HG02759 (cell line): ENCODE measurements around the gene FGD2.
"Not testable (repeated sequence)": the region's sequence is repeated elsewhere in the genome, so short reads cannot be mapped to it uniquely, and the experiment has no call there.

Experiments used
- ATAC-seq: cut with Tn5 transposase; IDR thresholded peaks from one replicate; pipeline ENCODE4 v1.9.1; 2021; ENCODE audit warnings: mild to moderate bottlenecking, moderate library complexity; ENCODE audit not compliant: unreplicated experiment

The FGD2 gene

DNA sequence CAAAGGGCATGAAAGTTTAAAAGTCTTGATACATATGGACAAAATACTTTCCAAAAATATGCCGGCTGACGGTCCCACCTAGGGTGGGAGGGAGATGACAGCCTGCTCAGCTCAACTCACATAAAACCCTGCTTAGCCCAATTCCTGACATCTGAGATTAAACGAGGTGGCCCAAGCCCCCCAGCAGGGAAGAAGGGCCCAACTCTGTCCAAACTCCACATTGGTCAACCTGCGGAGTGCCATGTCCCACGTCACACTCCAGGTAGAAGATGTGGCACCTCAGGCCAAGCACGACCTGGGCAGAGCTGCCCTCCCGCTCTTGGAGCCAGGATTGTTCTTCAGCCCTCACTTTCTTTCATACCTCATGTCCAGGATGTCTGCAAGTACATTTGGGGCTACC is 48.2 kb downstream of the FGD2 start:
- ATAC-seq = no peak

DNA sequence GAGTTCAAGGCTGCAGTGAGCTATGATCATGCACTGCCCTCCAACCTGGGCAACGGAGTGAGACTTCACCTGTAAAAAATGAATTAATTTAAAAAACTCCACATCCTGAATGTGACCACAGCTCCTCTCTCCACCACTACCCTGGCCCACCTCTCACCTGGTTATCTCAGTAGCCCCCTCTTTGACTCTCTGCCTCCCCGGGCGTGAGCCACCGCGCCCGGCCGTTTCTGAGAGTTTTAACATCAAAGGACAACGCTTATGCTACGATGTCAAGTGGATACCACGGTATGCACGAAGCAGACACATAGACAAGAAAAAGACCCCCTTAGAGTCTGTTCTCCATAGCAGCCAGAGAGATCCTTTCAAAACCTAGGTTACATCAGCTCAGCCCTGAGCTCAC is 48.7 kb downstream of the FGD2 start:
- no peak for ATAC-seq

DNA sequence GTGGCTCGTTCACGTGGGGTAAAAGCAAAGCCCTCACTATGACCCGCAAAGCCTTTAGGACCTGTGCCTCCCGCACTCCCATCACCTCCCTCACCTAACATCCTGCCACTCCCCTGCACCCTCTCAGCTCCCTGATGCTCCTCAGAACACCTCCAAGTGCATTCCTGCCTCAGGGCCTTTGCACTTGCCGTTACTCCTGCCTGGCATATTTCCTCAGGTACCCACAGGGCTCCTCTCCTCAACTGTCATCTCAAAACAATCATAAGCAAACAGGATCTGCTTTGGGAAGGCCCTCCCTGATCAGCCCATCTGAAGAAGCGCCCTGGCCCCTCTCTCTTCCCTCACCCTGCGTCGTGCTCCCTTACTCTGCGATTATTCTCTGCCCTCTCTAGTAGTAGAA is 49.1 kb downstream of the FGD2 start:
- no peak for ATAC-seq

DNA sequence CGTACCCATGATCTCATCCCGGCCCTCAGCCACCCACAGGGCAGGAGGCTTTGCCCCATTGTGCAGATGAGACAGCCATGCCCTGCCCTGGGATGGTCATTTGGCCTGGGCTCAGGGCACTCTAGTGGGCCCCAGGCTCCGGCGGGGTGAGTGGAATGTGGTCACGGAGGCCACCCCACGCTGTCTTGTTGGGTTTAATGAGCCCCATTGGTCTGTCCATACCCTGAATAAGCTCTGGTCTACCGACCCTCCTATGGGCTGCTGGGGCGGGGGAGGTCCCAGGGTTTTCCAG is 50.6 kb downstream of the FGD2 start:
- no peak for ATAC-seq

DNA sequence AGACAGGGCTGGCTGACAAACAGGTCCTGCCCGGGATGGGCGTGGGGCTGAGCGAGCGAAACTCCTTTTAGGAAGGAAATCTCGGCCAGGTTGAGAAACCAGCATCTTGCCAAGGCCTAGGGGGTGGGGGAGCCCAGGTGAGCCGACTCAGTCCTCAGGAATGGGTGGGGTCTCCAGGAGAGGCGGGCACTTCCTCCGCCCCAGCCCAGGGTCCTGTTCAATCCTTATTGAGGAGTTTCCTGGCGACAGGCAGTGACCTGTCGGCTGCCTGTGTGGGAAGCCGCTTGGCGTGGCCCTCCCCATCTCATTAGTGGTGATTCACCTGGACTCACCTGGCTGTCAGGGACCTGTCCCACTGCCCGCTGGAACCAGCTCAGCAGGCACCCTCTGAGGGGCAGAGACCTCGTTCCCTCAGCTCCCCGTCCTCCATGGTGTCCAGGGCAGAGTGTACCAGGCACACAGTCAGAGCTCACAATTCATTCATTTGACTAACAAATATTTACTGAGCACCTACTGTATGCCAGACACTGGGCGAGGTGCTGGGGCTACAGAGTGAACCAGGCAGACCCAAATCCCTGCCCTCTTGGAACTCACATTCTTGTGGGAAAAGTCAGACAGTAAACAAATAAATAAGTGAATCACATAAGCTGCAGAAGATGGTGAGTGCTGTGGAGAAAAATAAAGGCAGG is 51.1 kb downstream of the FGD2 start:
- ATAC-seq = no peak

DNA sequence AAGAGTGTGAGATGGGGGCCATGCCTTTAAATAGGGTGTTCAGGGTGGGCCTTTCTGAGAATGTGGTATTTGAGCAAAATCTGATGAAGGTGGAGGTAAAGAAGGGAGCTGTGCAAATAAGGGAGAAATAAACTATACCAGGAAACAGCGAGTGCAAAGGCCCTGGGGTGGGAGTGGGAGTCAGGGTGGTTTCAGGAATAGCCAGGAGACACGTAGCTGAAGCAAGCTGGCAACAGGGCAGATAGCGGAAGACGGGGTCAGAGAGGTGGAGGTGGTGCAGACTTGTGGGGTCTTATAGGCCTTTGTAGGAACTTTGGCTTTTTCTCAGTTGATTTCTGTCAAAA is 51.6 kb downstream of the FGD2 start:
- ATAC-seq = no peak

DNA sequence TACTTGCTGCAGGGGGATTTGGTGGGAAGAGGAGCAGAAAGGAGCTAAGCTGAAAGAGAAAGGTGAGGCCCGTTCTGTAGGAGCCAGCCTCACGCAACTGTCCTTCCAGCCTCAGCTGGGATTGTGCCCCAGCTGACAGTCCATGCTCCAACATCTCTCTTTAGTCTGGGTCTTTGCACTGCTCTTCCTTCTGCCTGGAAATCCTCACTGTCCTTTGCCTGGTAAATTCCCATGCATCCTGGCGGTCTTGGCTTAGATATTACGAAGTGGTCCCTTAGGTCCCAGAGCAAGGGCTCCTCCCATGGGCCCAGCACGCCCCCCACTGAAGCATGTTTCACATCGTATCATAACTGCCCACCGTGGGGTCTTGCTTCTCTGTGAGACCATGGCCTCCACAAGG is 52.2 kb downstream of the FGD2 start:
- ATAC-seq = no peak

DNA sequence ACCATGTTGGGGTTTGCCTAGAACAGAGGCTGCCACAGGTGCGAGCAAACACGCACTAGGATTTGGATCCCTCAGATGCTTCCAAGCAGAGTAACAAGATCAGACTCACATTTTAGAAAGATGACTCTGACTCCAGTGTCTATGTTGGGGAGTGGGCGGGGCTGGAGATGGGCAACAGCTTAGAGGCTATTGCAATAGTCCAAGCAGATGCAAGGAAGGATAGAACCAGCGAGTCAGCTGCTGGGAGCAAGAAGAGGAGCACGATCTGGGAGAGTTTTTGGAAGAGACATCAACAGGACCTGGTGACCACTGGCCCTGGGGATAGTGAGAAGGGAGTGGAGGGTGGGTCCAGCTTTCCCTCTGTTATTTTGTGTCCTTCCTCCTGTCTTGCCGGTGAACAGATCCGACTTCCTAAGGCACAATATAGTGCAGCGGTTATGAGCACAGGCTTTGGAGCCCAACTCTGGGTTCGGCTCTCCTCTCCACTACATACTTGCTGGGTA is 52.7 kb downstream of the FGD2 start:
- ATAC-seq = no peak

DNA sequence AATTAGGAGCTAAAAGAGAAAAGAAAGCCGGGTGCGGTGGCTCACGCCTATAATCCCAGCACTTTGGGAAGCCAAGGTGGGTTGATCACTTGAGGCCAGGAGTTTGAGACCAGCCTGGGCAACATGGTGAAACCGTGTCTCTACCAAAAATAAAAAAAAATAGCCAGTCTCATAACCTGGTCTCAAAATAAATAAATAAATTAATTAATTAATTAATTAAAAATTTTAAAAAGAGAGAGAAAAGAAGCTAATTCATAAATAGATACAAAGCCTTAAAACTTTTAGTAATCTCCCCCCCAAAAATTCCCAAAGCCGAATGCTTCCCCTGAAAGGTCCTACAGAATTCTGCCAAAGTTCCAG is 53.5 kb downstream of the FGD2 start:
- ATAC-seq = not testable (repeated sequence)

DNA sequence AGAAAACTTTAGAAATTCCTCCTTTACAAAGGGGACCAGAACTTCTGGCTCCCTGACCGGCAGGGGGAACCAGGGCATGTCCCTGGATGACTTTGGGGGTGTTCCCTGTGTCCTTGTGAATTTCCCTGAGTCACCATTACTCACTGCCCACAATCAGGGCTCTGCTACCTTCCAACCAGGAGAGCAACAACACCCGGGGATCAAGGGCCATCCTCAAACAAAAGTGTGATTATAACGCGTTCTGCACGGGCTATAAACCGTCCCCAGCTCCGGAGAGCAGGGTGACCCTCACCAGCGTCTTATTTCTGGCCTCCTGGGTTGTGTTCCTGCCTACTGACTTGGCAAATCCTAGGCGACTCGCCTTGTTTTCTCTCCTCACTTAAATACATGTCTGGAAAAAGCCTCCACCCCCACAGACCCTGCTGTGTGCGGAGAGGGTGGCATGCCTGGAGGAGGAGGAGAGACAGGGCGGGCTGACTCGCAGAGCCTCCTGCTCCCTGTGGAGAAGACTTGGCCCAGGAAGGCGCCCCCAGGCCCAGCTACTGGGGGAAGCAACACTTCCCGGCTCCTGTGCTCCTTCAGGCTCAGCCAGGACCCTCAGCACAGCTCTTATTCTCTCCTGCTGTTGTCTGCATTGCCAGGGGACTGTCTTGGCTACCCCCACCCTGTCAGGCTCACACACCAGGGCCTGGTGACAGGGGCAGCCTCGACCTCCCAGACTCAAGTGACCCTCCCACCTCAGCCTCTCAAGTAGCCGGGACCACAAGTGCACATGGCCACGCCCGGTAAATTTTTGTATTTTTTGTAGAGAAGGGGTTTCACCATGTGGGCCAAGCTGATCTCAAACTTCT is 54.1 kb downstream of the FGD2 start:
- ATAC-seq = no peak

DNA sequence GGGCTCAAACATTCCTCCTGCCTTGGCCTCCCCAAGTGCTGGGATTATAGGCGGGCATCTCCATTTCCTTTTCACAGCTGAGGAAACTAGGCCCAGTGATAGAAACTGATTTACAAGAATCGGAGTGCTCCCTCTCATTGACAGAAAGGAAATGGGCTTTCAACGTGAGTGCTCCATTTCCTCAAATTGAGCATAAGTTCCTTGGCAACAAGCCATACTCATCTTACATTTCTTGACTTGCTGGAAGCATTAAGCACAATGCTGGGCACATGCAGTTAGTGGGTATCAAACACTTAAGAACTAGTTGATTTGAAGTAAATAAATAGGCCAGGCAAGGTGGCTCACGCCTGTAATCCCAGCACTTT is 54.7 kb downstream of the FGD2 start:
- no peak for ATAC-seq

DNA sequence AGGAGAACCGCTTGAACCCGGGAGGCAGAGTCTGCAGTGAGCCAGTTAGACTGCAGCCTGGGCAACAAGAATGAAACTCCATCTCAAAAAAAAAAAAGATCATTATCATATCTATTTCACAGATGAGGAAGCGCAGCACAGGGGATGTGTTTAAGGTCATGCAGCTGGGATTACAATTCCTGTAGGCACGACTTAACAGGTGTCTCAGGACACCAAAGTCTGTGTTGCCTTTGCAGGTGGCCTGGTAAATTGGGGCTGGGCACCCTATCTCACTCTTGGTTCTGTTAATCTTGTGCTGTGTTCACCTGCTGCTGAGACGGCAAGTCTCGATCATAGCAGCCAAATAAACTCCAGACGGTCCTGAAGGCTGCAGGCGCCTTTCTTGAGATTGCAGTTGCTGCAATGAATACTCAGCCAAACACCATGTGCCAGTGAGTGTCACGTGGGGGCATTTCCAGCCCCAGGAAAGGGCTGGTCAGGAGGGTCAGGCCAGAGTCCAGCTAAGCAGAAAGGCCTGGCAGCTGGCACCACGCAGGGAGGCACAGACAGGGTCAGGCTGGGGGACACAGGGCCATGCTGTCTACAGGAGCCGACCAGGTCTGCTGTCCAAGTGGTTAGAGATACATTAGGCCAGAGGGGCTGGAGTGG is 55.8 kb downstream of the FGD2 start:
- ATAC-seq = no peak

DNA sequence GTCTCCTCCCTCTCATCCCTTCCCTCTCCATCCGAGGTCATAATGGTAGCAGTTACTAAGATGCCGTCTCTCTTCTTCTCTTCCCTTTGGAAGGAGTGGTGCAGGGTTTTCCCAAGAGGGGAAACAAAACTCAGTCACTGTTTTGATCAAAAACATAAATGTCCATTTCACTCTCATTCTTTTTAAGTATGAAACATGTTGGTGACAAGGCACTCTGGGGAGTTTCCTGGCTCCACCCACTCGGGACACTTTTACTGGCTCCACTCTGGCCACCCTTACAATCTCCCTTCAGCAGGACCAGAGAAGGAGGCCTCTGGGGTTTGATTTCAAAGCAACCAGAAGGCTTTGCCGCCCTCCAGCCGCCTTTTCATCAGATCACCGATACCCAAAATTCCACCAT is 57.0 kb downstream of the FGD2 start:
- ATAC-seq = no peak

DNA sequence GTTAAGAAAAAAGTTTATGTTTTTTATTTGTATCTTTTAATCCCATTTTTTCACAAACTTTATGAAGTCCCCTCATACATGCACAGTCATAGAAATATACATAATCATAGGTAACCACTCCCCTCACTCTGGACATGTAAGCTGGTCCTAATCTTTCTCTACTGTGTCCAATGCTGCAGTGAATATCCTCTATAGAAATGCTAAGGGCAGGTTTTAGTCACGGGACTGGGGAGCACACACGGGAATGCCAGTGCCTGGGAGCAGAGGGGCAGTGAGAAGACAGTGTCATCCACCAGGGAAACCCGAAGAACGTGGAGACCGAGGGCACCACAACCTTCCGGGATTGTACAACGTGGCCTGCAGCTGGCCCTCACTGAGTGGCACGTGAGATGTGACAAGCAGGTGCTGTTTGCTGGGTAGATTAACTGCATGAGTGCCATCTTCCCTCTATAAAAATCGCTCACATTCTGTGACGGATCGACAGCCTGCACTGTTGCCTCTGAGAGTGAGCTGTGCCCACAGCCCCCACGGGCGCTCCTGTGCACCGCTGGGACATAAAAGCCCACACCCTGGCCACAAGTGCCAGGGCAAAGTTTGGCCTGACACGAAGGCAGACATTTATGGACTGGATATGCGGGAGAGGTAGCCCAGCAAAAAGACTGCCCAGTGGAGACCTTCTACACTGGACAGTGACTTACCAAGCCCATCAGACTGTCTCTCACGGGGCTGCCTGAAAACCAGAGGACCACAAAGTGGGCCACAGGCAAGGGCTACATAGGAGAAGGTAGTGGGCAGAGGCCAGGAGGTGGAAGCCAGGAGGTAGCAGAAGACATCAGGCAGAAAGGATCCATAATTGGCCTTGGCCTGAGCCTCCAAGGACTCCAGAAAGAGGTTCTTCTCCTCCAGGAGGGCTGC is 63.2 kb downstream of the FGD2 start:
- ATAC-seq = no peak

DNA sequence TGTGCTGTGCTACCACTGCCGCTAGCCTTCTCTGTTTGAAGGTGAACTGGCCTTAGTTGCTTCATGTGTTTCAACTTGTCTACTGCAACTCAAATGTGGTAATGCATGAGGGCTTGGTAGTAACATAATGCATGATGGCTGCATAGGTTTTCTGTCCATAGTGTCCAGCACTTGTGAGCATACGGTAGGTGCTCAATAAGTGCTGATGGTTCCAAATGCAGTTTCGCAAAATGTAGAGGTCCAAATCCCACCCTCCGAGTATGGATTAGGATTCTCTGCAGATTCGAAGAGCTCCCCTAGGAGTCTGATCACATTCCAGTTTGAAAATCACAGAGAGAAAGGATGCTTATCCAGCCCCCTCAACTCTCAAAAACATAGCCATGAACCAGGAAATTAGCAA is 64.2 kb downstream of the FGD2 start:
- no peak for ATAC-seq

DNA sequence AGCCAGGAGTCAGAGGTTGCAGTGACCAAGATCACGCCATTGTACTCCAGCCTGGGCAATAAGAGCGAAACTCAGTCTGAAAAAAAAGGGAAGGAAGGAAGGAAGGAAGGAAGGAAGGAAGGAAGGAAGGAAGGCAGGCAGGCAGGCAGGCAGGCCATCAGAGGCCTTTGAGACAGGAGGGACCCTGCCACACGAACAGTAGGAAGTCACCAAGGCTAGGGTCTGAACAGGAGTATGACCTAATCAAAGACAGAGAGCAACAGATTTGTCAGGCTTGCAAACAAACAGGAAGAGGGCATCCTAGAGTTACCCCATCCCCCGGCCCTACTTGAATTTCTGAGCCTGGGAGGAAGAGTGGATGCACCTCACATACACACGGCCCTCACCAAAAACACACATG is 67.1 kb downstream of the FGD2 start:
- ATAC-seq = no peak

DNA sequence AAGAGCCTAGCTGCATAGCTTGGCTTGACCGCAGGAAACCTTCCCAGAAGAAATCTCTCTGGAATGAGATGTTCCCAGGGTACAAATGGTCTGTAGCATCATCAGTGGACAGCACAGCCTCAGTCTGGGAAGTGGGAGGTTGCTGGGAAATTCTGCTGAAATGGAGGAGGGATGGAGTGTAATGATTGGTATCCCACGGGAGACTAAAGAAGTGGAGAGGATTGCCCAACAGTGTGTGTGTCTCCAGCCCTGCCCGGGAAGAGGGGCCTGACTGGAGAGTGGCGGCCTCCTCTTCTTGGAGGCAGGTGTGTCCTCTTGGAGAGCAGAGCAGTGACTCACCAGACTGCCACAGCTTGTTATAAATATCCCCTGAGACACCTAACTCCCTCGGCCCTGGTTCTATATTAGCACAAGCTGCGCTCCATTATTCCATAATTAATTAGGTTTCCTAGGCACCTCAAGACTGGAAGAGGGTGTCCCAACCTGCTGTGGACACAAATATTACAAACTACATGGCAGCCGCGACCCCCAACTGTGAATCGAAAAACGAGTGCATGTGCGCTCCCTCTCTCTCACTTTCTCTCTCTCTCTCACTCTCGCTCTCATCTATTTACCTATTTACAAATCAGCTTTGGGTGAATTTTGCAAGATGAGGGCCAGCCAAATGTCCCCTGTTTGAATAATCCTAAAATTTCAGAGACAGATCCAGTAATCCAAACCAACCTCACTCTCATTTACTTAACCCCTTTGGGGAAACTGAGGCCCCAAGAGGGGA is 68.8 kb downstream of the FGD2 start:
- no peak for ATAC-seq

DNA sequence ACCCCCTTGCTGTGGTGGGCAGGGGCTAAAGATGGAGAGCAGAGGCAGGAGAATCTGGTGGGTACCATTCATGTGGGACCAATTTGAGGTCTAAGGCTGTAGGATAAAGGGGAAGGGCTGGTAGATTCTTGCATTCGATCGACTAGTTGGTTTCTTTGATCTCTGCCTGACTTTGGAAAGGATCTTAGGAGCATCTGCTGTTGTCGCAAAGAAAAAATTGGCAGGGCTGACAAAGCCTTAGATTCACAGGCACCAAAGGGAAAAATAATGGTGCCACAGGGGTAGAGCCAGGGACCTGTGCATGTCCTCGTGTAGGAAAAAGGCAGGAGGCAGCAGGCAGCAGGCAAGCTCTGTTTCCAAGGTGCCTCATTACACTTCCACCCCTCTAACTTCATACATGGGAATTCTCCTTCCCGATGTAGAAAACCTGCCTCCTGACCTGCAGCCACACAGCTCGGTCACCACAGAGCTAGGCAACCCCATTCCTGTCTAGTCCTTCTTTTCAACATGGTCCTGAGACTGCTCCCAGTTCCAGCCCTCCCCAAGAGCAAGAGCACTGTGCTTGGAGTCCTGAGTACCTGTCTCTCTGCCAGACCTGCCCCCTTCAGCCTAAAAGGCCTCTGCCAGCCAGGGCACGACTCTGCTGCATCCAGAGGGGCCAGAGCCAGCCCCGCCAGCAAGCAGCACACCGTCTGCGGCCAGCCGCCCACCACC is 71.9 kb downstream of the FGD2 start:
- no peak for ATAC-seq

DNA sequence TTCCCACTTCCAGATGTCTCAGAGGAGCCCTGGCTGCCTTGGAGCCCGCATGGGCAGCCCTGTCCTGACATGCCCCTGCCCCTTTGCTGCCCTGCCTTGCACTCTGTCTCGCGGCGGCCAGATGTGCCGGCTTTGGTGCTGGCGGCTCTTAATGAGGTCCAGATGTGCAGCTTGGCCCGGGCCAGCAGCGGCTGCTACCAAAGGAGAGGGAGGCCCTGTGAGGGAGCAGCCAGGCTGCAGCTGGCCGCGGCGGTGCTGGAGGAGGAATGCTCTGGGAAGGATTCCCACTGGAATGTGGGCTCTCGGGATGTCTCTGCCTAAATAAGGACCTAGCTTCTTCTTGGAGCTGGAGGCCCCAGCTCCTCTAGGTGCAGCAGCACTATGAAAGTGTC is 72.4 kb downstream of the FGD2 start:
- no peak for ATAC-seq
